ENCODE data around the gene NR6A1.

Gene NR6A1

GRCh38 chr9:124530246-124530645 lies 240.9 kb downstream of the NR6A1 start:
- ChIA-PET CTCF (no interaction called here), POLR2A (no interaction called here)
- no peak for DNase-seq (ENCODE audit: extremely low spot score)
- TF ChIP-seq, protein P1, sequence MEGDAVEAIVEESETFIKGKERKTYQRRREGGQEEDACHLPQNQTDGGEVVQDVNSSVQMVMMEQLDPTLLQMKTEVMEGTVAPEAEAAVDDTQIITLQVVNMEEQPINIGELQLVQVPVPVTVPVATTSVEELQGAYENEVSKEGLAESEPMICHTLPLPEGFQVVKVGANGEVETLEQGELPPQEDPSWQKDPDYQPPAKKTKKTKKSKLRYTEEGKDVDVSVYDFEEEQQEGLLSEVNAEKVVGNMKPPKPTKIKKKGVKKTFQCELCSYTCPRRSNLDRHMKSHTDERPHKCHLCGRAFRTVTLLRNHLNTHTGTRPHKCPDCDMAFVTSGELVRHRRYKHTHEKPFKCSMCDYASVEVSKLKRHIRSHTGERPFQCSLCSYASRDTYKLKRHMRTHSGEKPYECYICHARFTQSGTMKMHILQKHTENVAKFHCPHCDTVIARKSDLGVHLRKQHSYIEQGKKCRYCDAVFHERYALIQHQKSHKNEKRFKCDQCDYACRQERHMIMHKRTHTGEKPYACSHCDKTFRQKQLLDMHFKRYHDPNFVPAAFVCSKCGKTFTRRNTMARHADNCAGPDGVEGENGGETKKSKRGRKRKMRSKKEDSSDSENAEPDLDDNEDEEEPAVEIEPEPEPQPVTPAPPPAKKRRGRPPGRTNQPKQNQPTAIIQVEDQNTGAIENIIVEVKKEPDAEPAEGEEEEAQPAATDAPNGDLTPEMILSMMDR (IDR thresholded peaks at IDR 0.05; ENCODE audit: control extremely low read depth, extremely low read depth, low read depth, missing control alignments) = no peak

DNA sequence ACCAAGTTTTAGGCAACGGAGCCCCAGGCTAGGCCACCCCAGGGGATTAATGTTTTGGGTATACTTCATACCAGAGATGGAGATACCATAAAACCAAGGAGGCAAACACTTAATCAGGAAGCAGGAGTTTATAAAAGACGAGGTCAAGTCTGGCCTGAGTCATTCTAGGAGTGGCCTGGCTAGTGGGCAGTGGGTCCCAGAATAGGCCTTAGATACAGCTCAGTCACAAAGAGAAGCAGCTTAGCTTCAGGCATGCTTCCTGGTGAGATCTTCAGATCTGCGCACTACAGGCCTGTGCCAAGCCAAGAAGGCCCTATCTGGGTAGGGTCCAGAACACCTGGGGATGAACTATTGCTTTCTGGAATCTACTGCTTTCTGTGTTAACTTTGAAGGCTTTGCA lies 243.3 kb downstream of the NR6A1 start:
- TF ChIP-seq, protein P1 (IDR thresholded peaks at IDR 0.05; ENCODE audit: control extremely low read depth, extremely low read depth, low read depth, missing control alignments) = no peak
- ChIA-PET CTCF (interaction anchor here (2.8 to 5.3 kb wide), 2 partner anchors 9 to 13 kb away, joined by 11 to 55 read pairs; no protein-coding TSS in a partner anchor), POLR2A (no interaction called here)
- no peak for DNase-seq (ENCODE audit: extremely low spot score)

- TF ChIP-seq, protein P1 (IDR thresholded peaks at IDR 0.05; ENCODE audit: control extremely low read depth, extremely low read depth, low read depth, missing control alignments) = no peak
- ChIA-PET CTCF (interaction anchor here (2.8 to 5.3 kb wide), 2 partner anchors 11 to 12 kb away, joined by 11 to 55 read pairs; no protein-coding TSS in a partner anchor), POLR2A (no interaction called here)
- no peak for DNase-seq (ENCODE audit: extremely low spot score)
Measured at GRCh38 chr9:124526174-124526573, 244.9 kb downstream of the NR6A1 start.

- ChIA-PET CTCF (interaction anchor here (1.5 to 5.3 kb wide), 2 partner anchors 14 to 24 kb away, joined by 3 to 55 read pairs; no protein-coding TSS in a partner anchor), POLR2A (interaction anchor here (0.6 kb wide), 1 partner anchor 121 kb away, joined by 4 read pairs; no protein-coding TSS in a partner anchor)
- TF ChIP-seq, protein P1 (IDR thresholded peaks at IDR 0.05; ENCODE audit: control extremely low read depth, extremely low read depth, low read depth, missing control alignments) = no peak
- no peak for DNase-seq (ENCODE audit: extremely low spot score)
Measured at GRCh38 chr9:124522121-124523098, 248.7 kb downstream of the NR6A1 start.

GRCh38 chr9:124521142-124521541 lies 250.0 kb downstream of the NR6A1 start:
- CTCF ChIA-PET = interaction anchor here (1.2 kb wide), 2 partner anchors 15 to 17 kb away, joined by 4 to 8 read pairs; no protein-coding TSS in a partner anchor
- TF ChIP-seq, protein P1 (IDR thresholded peaks at IDR 0.05; ENCODE audit: control extremely low read depth, extremely low read depth, low read depth, missing control alignments) = no peak
- POLR2A ChIA-PET = no interaction called here
- no peak for DNase-seq (ENCODE audit: extremely low spot score)

- TF ChIP-seq, protein P1 (IDR thresholded peaks at IDR 0.05; ENCODE audit: control extremely low read depth, extremely low read depth, low read depth, missing control alignments) = no peak
- CTCF ChIA-PET = interaction anchor here (1.2 kb wide), 2 partner anchors 16 to 18 kb away, joined by 4 to 8 read pairs; no protein-coding TSS in a partner anchor
- DNase-seq (ENCODE audit: extremely low spot score) = no peak
- POLR2A ChIA-PET = no interaction called here
Measured at GRCh38 chr9:124520206-124520596, 250.9 kb downstream of the NR6A1 start.
